Sigmoid colon (tissue), 3 donors: Measurements from ENCODE around the gene YWHAG.

Experiments used
- CTCF ChIP-seq, 4 experiments: fragments of 450-650 bp in 3 of 4; fragments of 200-600 bp in 1 of 4; IDR thresholded peaks; one replicate each; pipeline ENCODE4 v1.5.1; 2016 to 2019; ENCODE audit warnings: antibody characterized with exemption in 4 of 4, mild to moderate bottlenecking in 3 of 4, moderate library complexity in 2 of 4
- POLR2A ChIP-seq, 2 donors: fragments of 450-650 bp; IDR thresholded peaks; one replicate each; pipeline ENCODE4 v1.6.1; 2016; ENCODE audit warnings: antibody characterized with exemption in 2 of 2, mild to moderate bottlenecking in 2 of 2, moderate library complexity in 2 of 2

- TF ChIP-seq CTCF (IDR thresholded peaks at IDR 0.05) (no peak), POLR2A (IDR thresholded peaks at IDR 0.05) (no peak)
Measured at GRCh38 chr7:76354981-76355730, 3.6 kb downstream of the YWHAG start.
